ENCODE measurements around the gene IFT88.

The IFT88 gene

DNA sequence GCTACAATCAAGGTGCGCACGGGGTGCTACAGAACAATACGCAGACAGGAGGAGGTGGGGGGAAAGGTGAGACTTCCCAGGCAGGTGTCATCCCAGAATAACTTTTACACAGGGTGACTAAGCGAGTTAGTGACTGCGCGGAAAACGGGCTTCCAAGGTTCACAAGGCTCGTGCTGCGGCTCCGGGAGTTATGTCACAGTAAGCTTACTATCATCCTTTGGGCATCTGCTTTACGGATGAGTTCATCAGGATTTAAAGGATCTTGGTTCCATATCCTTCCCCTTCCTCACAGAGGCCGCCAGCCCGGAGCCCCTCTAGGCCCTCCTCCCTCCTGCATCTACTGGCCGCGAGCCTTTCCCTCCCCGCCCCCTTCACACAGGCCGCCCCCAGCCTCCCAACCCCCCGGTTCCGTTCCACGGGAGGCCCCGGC is 474 bp upstream of the IFT88 start:
- no peak for ATAC-seq
- no peak for DNase-seq

- ATAC-seq, result no peak
- no peak for DNase-seq
Observed at GRCh38 chr13:20567881-20568528, 1.0 kb downstream of the IFT88 start.

- no peak for ATAC-seq
- no peak for DNase-seq
Observed at GRCh38 chr13:20570517-20570916, 3.6 kb downstream of the IFT88 start.

- ATAC-seq (no peak), DNase-seq (no peak)
Observed at GRCh38 chr13:20571676-20572075, 4.7 kb downstream of the IFT88 start.

DNA sequence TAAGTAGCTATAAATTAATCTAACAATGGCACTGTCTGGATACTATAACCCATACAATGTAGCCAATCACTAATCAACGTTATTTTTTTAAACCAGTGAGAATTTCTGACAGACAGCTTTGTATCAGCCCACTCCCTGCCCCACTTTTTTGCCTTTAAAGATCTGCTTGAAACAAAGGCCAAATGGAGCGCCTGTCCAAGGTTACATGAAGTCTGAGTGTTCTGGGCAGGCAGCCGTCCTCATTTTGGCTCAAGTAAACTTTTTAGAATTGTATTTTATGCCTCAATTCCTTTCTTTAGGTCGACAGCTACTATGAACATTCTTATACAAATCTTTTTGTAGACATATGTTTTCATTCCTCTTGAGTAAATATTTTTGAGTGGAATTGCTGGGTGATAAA is 6.2 kb downstream of the IFT88 start:
- no peak for ATAC-seq

DNA sequence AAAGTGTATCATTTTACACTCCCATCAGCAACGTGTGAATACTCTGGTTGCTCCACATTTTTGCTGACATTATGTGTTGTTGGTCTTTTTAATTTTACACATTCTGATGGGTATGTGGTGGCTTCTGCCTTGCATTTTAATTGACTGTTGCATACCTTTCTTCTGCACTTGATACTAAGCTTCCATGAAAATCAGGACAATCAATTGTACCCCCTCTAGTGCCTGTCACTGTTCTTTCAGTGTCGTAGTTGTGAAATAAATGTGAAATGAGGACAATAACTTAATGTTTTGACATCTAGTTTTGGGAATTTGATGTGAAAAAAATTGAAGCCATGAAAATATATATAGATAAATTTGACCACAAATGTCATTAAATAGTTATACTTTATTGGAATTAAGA is 6.7 kb downstream of the IFT88 start:
- DNase-seq (no peak), ATAC-seq (no peak)

More for the DNA sequence above, 6.2 kb downstream of the IFT88 start:
- DNase-seq, result no peak

DNA sequence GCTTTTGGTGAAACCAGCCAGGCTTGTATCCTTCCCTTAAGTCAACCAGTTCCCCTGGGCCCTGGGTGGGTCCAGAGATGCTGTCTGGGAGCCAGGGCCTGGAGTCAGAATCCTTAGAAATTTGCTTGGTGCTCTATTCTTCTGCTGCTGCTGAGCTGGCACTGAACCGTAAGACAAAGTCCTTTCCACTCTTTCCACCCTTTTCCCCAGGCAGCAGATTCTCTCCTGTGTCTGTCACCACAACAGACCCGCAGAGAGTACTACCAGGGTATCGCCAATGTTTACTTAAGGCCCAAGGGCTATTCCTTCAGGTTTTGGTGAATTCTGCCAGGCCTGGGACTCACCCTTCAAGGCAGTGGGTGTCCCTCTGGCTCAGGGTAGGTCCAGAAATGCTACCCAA is 12.2 kb downstream of the IFT88 start:
- ATAC-seq (no peak), DNase-seq (no peak)

GRCh38 chr13:20580257-20580656 is 13.3 kb downstream of the IFT88 start:
- no peak for ATAC-seq
- DNase-seq, result no peak

DNA sequence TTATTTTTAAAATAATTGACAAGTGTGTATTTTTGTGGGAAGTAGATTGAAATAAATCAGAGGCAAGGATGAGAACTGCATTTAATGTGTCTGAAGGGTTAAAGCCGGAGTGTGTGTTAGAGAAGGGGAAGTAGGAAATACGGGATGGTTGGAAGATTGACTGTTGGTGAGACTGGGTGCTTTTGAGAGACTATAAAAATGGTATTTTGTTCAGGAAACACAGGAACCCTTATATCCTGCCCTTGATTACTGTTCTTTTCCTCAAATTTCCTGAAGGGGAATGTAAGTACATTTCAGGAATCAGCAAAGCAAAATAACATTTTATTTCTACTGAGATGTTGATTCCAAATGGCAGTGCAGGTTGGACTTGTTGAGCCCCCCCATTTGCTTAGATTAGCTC is 15.1 kb downstream of the IFT88 start:
- ATAC-seq (no peak), DNase-seq (no peak)

DNA sequence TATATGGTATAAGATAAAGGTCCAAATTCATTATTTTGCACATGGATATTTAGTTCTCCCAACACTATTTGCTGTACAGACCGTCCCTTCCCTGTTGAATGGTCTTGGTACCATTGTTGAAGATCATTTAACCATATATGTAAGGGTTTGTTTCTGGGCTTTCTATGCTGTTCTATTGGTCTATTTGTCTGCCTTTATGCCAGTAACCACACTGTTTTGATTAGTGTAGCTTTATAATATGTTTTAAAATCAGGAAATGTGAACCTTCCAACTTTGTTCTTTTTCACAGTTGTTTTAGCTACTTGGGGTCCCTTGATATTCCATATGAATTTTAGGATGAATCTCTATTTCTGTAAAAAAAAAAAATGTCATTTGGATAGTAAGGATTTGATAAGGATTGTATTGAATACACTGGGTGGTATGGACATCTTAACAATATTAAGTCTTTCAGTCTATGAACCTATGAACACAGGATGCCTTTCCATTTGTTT is 16.9 kb downstream of the IFT88 start:
- ATAC-seq (no peak), DNase-seq (no peak)

- ATAC-seq (no peak), DNase-seq (no peak)
Observed at GRCh38 chr13:20585371-20585770, 18.4 kb downstream of the IFT88 start.

- DNase-seq, result no peak
- no peak for ATAC-seq
Observed at GRCh38 chr13:20588529-20589110, 21.7 kb downstream of the IFT88 start.

DNA sequence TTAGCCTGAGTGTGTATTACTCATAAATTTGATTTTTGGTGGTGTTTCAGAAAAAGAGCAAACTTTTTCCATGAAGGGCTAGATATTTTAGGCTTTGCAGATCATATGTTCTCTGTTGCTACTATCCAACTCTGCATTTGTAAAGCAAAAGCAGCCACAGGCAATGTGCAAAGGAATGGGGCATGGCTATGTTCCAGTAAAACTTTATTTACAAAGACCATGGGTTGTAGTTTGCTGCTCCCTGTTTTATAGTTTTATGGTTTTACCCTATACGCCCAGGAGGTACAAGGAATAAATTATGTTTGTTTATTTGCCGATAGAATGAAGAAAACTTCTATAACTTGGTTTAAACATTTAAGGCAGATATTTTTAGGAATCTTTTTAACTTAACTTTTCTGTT is 23.6 kb downstream of the IFT88 start:
- ATAC-seq (no peak), DNase-seq (no peak)

GRCh38 chr13:20592606-20593005 is 25.6 kb downstream of the IFT88 start:
- ATAC-seq (no peak), DNase-seq (no peak)

GRCh38 chr13:20594280-20594679 is 27.3 kb downstream of the IFT88 start:
- ATAC-seq, result no peak
- no peak for DNase-seq

GRCh38 chr13:20607015-20607414 is 40.1 kb downstream of the IFT88 start:
- no peak for ATAC-seq
- no peak for DNase-seq

- DNase-seq, result no peak
Observed at GRCh38 chr13:20608438-20609020, 41.6 kb downstream of the IFT88 start.

DNA sequence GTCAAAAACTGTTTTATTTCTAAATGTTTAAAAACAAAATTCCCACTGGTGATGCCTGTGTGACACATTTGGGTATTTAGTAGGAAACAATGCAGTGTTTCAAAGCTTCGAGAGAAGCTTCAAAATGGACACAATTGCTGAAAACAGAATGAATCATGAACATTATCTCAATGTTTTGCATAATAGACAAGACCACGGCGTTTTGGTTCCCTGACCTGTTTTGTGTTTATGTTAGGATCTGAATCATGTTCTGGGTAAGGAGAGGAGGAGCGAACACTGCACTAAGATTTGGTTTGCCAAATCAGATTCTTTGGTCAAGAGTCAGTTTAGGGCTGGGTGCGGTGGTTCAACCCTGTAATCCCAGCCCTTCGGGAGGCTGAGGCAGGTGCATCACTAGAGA is 42.2 kb downstream of the IFT88 start:
- DNase-seq (no peak), ATAC-seq (no peak)

More at GRCh38 chr13:20608438-20609020, 41.6 kb downstream of the IFT88 start:
- ATAC-seq, result no peak

DNA sequence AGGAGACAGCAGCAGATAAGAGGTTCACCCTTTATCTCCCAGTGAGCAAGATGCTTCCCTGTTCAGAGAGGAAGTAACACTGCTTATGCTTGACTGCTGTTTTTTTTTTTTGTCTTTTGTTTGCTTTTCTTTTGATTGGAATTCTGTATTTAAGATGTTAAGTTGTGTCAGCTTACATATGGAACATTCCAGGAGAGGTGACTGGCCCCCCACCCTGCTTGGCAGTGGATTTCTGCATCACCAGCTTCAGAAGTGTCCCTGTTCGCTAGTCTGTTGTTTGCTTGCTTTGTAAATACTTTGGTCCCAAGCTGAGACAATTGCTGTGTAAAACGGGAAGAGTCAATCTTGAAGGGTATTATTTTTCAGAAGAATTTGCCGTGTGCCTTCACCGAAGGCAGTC is 43.0 kb downstream of the IFT88 start:
- DNase-seq (no peak), ATAC-seq (no peak)

DNA sequence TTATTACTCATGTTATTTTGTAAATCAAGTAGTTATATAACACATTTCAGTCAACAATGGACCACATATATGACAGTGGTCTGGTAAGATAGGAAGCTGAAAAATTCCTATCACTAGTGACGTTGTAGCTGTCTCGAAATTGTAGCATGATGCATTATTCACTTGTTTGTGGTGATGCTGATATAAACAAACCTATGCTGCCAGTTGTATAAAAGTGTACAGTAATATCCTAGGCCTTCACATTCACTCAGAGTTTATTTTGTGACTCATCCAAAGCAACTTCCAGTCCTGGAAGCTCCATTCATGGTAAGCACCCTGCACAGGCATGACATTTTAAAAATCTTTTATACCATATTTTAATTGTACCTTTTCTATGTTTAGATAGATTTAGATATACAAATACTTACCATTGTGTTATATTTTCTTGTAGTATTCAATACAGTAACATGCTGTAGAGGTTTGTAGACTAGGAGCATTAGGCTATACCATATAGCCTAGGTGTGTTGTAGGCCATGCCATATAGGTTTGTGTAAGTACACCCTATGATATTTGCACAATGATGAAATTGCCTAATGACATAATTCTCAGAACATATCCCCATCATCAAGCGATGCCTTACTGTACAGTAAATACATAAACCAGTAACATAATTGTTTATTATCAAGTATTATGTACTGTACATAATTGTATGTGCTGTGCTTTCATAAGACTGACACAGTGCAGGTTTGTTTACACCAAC is 49.3 kb downstream of the IFT88 start:
- DNase-seq (no peak), ATAC-seq (no peak)

GRCh38 chr13:20623000-20623399 is 56.0 kb downstream of the IFT88 start:
- ATAC-seq, result no peak
- DNase-seq, result no peak

DNA sequence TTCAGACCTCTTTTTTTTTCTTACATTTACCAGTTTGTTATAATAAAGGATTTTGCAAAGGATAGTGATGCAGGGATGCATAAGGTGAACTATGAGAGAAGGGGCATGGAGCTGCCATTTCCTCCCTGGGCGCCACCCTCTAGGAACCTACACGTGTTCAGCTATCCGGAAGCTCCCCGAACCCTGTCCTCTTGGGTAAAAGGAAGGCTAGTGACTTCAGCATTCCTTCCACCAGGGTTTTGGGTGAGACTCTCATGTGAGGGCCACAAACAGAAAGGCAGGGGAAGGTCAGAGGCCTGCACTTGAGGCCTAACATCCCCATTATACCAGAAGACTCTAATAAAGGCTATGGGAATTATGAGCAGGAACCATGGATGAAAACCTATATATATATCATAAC is 57.3 kb downstream of the IFT88 start:
- DNase-seq, result no peak
- no peak for ATAC-seq

GRCh38 chr13:20633802-20634201 is 66.8 kb downstream of the IFT88 start:
- DNase-seq, result no peak
- no peak for ATAC-seq
